Measurements from ENCODE around the gene MEMO1. TPM values are rescaled to one million over a fixed set of nuclear protein-coding genes. Genes with fewer than 3 reads are reported as not detected.
"Not testable (repeated sequence)": the region's sequence is repeated elsewhere in the genome, so short reads cannot be mapped to it uniquely, and the experiment has no call there.

The MEMO1 gene
- polyA plus RNA-seq, 3 donors: 28.8 to 39.8 (median 35.0) TPM

DNA sequence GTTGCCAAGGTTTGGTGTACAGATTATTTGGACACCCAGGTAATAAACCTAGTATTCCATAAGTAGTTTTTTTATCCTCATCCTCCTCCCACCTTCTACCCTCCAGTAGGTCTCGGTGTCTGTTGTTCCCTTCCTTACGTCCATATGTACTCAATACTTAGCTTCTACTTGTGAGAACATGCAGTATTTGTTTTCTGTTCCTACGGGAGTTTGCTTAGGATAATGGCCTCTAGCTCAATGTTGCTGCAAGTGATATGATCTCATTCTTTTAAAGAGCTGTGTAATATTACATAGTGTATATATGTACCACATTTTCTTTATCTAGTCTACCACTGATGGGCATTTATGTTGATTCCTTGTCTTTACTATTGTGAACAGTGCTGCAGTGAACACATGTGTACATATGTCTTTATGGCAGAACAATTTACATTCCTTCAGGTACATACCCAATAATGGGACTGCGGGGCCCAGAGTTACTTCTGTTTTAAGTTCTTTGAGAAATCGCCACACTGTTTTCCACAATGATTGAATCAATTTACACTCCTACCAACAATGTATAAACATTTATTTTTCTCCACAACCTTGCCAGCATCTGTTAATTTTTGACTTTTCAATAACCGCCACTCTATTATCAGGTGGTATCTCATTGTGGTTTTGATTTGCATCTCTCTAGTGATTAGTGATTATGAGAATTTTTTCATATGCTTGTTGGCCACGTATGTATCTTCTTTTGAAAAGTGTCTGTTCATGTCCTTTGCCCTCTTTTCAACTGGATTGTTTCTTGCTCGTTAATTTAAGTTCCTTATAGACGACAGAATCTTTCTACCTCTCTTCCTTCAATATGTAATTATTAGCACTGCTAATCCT is 88.0 kb downstream of the MEMO1 start:
- no peak for DNase-seq

DNA sequence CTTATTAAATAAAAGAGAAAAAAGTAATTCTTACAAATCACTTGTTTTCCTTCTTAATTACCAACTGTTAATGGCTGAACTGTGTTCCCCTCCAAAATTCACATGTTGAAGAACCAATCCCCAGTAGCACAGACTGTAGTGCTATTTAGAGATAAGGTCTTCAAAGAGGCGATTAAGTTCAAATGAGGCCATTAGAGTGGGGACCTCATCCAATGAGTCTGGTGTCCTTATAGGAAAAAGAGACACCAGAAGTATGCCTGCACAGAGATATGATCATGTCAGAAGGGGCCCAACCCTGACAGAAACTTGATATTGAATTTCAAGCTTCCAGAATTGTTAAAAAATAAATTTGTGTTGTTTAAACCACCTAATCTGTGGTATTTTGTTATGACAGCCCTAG is 89.8 kb downstream of the MEMO1 start:
- no peak for DNase-seq

DNA sequence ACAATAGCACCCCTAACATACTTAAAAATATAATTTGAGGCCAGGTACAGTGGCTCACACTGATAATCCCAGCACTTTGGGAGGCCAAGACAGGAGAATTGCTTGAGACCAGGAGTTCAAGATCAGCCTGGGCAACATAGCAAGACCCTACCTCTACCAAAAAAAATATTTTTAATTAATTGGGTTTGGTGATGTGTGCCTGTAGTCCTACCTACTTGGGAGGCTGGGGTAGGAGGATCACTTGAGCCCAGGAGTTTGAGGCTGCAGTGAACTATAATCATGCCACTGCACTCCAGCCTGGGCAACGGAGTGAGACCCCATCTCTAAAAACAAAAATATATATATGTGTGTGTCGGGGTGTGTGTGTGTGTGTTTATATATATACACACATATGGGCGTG is 91.3 kb downstream of the MEMO1 start:
- DNase-seq: no peak

DNA sequence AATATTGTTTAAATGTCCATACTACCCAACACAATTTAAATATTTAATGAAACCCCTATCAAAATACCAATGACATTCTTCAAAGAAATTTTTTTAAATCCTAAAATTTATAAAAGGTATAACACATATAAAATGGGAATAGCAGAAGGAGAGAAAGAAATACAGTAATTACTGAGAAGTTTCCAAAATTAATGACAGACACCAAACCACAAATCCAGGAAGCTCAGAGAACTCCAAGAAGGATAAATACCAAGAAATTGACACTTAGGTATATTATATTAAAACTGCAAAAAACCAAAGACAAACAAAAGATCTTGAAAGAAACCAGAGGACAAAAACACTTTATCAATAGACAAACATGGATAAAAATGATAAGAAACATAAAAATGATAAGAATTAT is 101.1 kb downstream of the MEMO1 start:
- DNase-seq: no peak

DNA sequence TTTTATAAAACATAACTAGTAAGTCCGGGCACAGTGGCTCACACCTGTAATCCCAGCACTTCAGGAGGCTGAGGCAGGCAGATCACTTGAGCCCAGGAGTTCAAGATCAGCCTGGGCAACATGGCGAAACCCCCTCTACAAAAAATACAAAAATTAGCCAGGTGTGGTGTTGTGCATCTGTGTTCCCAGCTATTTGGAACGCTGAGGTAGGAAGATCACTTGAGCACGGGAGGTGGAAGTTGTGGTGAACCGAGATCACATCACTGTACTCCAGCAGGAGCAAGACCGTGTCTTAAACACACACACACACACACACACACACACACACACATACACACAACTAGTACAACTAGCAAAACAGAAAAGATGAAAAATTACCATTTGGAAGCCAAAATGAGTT is 103.3 kb downstream of the MEMO1 start:
- DNase-seq: not testable (repeated sequence)

DNA sequence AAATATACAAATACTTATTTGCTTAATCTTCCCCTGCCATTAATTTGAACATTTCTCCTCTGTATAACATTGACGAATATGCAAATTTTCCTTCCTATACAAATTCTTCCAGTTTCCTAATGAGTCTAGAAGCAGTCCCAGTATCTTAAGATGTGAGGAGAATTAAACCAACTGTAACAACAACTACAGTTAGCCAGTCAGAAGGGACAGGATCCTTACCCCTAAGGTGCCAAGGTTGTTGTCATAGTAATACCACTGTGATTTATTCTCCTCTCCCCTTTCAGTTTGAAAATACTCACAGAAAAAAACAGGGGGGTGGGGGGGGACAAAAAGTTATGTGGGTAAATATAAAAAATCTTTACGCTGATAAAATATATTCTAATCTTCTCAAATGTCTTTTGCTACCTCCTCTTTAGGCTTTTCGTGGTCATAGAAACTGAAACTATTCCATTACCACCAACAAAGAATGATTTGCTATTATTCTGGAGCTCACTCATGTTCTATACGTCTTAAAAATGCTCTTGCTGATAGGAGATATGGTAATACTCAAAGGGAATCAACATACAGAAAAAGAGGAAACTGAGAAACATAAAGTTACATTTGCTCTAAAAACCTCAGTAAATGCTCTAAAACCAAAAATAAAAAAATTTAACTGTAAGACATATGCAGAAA is 107.6 kb downstream of the MEMO1 start:
- no peak for DNase-seq

DNA sequence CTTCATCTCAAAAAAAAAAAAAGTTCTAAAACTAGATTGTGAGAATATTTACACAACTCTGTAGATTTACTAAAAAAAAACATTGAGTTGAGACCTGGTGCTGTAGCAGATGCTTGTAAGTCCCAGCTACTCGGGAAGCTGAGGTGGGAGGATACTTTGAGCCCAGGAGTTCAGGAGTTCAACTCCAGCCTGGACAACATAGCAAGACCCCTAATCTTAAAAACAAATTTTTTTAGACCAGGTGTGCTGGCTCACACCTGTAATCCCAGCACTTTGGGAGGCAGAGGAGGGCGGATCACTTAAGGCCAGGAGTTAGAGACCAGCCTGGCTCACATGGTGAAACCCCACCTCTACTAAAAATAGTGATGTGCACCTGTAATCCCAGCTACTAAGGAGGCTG is 108.9 kb downstream of the MEMO1 start:
- no peak for DNase-seq

DNA sequence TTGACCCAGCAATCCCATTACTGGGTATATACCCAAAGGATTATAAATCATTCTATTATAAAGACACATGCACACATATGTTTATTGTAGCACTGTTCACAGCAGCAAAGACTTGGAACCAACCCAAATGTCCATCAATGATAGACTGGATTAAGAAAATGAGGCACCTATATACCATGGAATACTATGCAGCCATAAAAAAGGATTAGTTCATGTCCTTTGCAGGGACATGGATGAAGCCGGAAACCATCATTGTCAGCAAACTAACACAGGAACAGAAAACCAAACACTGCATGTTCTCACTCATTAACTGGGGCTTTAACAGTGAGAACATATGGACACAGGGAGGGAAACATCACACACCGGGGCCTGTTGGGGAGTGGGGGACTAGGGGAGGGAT is 110.7 kb downstream of the MEMO1 start:
- not testable (repeated sequence) for DNase-seq

DNA sequence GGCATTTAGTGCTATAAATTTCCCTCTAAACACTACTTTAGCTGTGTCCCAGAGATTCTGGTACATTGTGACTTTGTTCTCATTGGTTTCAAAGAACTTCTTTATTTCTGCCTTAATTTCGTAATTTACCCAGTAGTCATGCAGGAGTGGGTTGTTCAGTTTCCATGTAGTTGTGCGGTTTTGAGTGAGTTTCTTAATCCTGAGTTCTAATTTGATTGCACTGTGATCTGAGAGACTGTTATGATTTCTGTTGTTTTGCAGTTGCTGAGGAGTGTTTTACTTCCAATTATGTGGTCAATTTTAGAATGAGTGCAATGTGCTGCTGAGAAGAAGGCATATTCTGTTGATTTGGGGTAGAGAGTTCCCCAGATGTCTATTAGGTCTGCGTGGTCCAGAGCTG is 112.5 kb downstream of the MEMO1 start:
- DNase-seq: not testable (repeated sequence)

DNA sequence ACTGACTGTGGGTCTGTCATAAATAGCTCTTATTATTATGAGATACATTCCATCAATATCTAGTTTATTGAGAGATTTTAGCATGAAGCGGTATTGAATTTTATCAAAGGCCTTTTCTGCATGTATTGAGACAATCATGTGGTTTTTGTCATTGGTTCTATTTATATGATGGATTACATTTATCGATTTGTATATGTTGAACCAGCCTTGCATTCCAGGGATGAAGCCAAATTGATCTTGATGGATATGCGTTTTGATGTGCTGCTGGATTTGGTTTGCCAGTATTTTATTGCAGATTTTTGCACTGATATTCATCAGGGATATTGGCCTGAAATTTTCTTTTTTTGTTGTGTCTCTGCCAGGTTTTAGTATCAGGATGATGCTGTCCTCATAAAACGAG is 113.5 kb downstream of the MEMO1 start:
- DNase-seq: not testable (repeated sequence)

DNA sequence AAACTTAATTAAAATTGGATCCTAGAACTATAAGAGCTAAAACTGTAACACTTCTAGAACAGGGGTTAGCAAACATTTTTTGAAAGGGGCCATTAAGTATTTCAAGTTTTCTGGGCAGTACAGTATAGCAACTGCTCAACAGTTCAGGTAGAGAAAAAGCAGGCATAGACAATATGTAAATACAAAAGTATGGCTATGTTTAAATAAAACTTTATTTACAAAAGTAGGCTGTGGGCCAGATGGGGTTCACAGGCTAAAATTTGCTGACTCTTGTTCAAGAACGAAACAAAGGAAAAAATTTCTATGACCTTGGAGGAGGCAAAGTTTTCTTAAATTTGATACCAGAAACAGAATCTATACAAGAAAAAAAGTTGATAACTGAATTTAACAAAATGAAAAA is 114.5 kb downstream of the MEMO1 start:
- no peak for DNase-seq

DNA sequence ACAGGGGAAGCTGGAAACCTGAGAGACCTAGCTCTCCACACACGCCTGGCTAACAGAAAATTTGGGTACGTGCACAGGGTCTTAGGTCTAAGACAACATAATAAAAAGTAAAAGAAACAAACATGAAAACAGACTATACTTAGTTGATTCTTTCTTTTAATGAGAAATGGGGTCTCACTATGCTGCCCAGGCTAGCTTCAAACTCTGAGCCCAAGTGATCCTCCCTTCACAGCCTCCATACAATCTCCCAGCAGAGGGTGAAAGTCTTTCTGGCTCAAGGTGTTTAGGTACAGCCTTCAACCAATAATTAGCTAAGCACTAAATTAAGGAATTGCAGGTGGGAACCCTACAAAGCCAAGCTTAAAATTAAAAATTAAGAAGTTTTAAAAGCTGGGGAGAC is 116.2 kb downstream of the MEMO1 start:
- no peak for DNase-seq

DNA sequence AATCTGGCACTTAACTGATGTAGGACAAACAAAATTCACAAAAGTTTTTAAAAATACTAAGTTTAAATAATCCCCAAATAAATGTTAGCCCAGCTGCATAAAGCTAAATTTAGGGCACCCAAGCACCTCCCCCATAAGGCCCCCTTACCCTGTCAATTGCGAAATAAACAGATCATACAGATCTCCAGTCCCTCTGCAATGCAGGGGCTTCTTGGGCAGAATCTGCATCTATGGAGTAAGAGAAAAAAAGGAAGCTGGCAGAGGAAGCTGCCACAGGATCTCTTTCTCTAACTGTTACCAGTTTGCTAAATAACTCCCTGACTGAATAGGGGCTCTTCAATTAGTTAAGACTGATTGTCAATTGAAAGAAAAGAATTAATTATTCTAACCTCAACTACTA is 117.7 kb downstream of the MEMO1 start:
- no peak for DNase-seq

DNA sequence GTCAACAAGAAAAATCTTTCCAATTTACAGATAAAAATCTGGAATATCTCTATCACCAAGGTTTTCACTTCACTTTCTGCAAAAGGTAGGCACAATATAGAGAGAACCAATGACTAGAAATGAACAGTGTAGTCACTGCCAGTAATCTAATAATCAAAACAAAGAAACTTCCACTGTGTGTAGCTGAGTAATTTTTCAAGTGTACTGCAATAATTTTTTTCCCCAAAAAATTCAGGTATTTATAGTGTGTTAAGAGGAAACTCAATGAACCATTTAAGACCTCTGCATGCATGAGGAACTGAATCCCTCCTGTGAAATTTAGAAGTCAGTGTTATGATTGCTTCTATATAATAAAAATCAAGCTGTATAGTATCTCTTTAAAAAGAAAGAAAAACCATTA is 121.8 kb downstream of the MEMO1 start:
- DNase-seq: no peak

DNA sequence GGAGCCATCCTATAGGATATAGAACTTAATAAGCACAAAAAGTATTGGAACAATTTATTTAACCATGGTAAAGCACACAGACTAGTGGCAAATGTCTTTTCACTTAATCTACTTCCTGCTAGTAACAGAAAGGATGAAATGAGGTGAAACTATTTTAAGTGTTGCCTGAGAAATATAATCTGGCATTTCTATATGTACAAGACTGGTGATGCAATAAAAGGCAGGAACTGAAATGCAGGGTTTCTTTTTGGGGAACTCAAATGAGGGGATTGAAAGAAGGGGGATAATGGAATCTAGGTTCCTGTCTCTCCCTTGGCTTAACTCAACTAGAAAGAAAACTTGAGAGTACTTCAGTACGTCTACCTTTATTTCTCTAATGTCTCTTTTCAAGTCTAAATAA is 122.3 kb downstream of the MEMO1 start:
- DNase-seq: no peak

DNA sequence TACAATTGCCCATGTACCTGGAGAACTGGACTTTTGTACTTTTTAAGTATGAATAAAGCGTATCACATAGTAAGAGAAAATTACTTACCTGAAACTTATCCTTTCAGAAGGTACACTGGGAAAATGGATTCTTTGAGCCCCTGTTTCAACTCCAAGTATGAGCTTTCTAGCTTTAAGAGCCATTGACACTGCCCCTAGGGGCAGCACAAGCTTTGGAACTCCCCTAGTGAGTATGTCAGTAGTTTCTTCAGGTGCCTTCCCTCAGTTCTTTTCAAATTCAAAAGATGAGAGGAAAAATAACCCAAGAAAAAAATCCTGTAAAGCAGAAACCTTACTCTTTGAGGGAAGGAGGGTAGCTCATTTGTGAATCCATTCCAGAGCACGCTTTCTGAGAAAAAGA is 124.1 kb downstream of the MEMO1 start:
- DNase-seq: no peak

DNA sequence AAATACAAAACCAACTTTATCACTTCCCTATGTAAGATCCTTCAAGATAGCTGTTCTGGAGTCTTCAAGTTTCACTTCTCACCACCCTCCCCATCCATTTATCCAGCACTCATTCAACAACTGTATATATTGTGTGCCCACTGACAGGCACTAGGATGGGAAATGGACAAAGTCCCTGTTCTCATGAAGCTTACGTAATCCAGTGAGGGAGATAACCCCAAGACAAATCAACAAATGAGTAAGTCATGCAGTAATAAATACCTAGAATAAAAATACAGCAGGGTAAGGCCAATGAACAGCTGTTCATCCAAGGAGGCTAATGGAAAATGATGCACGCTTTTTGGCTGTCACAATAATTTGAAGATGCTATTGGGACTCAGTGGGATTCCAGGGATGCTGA is 133.8 kb downstream of the MEMO1 start:
- no peak for DNase-seq

DNA sequence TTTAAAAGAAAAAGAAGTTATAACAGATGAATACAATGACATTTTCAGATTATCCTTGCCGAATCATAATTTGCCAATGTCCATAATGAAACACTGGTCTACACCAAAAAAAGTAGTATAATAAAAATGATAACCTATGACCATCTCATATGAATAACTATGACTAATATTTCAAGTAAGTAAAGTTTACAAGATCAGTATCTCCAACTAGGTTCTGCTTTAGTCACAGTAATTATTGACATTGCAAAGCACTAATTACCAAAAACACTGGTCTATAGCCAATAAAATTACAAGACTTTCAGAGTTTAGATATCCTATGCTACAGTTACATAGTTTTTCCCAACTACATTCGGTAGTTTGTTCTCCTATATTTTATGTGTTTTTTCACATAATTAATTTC is 136.7 kb downstream of the MEMO1 start:
- no peak for DNase-seq

DNA sequence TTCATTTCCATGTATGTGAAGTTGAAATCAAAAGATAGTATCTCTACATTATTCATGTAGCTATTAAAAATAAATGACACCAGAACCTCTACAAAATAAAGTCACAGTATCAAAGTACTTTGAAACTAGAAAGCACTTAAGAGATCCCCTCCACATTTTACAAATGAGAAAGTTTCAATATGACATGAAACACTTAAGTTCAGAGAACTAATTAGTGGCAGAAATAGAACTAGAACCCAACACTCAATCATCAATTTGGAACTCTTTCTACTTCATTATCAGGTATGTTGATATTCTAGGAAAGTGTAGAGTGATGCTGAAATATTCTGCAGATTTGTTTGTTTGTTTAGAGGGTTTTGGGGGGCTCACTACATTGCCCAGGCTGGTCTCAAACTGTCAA is 145.6 kb downstream of the MEMO1 start:
- no peak for DNase-seq

DNA sequence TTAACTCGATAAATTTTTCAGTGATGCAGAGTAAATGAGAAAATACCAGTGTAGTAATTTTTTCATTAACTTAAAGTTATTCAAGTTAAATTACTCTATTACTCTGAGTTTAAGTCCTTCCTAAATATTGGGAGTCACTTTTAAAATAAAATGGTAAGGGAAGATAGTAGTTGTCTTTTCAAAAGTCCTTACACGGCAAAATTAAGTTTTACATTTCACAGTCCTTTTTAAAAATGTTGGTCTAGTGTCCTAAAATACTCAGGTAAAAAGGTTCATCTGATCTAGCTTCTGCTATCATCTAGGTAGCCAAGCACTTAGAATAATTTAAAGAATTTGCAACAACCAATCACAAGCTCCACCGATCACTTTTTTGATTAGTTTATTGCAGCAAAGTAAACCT is 146.9 kb downstream of the MEMO1 start:
- DNase-seq: no peak

DNA sequence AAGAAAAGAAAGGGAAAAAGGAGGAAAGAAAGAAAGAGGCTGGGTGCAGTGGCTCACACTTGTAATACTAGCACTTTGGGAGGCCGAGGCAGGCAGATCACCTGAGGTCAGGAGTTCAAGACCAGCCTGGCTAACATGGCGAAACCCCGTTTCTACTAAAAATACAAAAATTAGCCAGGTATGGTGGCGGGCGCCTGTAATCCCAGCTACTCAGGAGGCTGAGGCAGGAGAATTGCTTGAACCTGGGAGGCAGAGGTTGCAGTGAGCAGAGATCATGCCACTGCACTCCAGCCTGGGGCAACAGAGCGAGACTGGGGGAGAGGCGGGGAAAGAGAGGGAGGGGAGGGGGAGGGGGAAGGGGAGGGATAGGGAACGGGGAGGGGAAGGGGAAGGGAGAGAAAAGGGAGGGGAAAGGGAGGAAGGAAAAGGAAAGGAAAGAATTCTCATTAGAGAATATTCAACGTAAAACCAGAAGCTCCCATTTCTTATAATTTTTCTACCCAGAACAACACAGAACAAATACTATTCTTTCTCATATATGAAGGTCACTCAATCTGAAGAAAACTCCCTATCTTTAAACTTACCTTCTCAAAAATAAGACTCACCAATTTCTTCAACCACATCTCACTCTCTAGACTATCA is 147.7 kb downstream of the MEMO1 start:
- DNase-seq: not testable (repeated sequence)

DNA sequence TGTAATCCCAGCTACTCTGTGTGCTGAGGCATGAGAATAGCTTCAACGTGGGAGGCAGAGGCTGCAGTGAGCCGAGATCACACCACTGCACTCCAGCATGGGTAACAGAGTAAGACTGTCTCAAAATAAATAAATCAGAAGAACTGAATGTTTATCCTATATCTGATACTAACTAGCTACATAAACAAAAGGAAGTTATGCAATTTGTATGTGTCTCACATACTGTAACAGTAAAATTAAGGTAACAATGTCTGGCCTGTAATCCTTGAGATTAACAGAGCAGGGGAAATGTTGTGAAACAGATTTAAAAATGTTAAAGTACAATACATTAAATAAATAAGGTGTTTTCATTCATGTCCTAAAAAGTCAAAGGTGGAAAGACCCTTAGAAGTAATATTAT is 150.8 kb downstream of the MEMO1 start:
- no peak for DNase-seq

DNA sequence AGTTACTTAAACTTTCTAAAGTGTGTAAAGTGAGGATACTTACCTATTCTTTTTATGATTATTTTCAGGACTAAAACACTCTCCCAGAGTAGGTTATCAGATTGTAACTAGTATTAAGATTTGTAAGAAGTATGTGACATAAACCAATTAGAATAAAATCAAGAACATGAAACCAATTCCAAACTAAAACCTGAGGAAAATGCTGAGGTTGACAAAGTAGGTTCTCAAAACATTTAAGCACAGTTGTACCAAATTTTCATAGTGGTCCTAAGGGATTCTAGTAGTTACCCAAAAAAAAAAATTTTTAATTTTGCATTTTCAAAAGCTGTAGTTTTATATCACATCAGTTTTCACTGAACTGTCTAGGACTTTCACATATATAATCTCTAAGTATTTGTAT is 157.3 kb downstream of the MEMO1 start:
- no peak for DNase-seq
